Caki2 (cell line): ENCODE measurements around the gene TBC1D22A. TPM values are rescaled to one million over a fixed set of nuclear protein-coding genes. Genes with fewer than 3 reads are reported as not detected.

Experiments used
- DNase-seq: peaks from one replicate; pipeline ENCODE4 v3.0.0-alpha.2; 2015; ENCODE audit warnings: low read depth
- in situ Hi-C: cut with HindIII; loops from 2 replicates; pipeline ENCODE4 v1.10.0; 2016; ENCODE audit warnings: low sequenced_read_pairs, low pct_unique_long_range_greater_than_20kb, mixed read lengths
- total RNA-seq: library from RNA; depleted of rRNA; stranded (reverse); fragments of >200 nt; shearing (Covaris generic); gene quantifications from 2 replicates; pipeline ENCODE4 v1.2.3, GENCODE V29; 2014; ENCODE audit warnings: low replicate concordance

The TBC1D22A gene
- total RNA-seq, 1 experiment from 2014 or later: 15.0 TPM

DNA sequence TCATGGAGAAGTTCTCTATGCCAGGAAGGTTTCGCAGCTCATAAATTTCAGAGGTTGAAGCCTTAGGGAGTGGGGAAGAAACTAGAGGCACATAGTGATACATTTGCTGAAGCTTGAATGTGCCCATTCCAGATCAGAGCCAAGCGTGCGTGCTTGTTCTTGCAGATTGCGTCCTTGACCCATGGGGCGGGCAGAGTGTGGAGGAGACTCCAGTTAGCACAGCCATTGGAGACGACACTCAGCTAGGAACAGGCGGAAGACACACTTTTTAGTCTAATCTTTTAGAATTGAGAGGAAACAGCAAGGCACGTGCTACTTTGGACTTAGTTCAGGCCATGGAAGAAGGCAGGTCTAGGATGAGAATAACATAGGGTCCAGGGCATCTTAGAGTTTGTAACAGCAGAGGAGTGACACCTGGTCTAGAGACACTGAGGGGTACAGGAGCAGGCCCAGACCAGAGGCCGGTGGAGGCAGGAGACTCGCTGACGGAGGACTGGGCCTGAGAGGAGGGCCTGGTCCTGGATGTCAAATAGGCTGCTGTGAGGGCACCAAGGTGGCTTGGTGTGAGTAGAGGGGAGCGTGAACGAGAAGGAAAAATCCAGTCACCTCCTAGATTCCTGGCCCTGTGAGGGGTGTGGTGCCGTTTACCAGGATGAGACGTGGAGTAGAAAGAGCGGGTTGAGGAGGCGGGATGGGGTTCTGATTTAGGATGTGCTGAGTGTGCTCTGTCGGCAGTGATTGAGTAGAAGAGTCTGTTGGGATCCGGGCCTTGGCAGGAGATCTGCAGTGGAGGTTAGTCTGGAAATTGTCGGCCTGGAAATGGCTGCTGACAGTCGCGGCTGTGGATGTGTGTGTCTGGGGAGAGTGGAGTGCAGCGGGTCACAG, 154.7 kb downstream of the TBC1D22A start:
- in situ Hi-C loops: no loop called here
- DNase-seq: no peak

DNA sequence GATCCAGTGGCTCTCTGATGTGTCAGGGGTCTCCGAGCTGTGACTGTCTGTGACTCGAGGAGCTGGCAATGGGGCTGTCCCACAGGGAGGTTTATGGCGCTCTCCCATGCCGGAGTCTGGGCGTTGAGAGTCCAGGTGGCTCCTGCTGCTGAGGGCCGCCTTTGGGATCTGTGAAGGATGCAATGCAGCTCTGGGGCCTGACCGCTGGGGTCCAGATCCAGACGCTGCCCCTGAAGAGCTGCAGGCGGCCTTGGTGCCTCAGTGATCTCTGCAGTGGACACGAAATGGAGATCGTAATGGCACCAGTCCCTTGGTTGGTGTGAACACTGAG, 155.3 kb downstream of the TBC1D22A start:
- DNase-seq: no peak
- in situ Hi-C loops: no loop called here

DNA sequence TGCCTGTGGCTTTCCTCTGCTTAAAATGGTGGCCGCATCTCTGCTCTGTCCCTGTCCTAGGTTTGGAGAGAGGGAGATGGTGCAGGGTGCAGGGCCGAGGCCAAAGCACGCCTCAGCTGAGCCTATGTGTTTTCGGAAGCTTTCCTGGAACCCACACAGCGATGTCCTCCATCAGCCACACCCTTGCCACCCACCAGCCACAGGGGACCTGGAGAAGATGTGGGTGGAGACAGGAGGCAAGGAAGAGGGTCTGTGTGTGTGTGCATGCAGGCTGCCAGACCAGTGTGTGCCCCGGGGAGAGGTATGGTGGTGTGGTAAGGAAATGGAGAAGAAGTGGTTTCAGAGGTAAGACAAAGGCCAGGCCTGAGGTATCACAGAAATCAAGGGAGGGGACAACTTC, 155.7 kb downstream of the TBC1D22A start:
- in situ Hi-C loops: no loop called here
- DNase-seq: no peak

DNA sequence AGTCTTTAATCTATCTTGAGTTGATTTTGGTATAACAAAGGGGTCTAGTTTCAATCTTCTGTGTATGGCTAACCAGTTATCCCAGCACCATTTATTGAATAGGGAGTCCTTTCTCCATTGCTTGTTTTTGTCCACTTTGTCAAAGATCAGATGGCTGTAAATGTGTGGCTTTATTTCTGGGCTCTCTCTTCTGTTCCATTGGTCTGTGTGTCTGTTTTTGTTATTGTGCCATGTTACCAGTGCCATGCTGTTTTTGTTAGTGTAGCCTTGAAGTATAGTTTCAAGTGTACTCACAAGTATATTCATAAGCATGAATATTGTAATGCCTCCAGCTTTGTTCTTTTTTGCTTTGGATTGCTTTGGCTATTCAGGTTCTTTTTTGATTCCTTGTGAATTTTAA, 159.6 kb downstream of the TBC1D22A start:
- no peak for DNase-seq
- in situ Hi-C loops: no loop called here

DNA sequence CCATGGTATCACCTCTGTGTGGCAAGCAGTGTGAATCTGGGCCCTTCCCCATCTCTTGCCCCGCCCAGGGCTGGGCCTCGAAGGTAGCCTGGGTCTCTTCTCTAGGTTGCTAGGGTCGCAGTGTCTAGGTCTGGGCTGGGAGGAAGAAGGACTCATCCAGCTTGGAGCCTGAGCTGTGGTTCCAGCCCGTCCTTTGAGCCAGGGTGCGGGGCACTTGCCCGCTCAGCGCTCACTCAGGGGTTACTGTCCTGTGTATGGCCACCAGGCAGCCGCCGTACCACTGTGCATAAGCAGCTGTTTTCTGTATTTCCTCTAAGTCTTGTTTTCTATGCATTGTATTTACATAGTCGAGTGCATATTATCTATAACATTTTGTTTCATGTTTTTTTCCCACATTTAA, 160.9 kb downstream of the TBC1D22A start:
- no peak for DNase-seq
- in situ Hi-C loops: no loop called here

DNA sequence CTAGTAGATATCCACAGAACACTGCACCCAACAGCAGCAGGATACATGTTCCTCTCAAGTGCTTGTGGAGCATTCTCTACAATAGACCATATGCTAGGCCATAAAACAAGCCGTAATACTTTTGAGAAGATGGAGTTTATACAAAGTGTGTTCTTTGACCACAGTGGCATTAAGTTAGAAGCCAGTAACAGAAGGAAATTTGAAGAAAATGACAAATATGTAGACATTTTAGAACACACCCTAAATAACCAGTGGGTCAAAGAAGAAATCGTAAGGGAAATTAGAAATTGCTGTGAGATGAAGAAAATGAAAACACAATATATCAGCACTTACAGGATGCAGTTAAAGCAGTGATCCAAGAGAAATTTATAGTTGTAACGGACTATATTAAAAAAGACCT, 163.4 kb downstream of the TBC1D22A start:
- in situ Hi-C loops: no loop called here
- DNase-seq: no peak

DNA sequence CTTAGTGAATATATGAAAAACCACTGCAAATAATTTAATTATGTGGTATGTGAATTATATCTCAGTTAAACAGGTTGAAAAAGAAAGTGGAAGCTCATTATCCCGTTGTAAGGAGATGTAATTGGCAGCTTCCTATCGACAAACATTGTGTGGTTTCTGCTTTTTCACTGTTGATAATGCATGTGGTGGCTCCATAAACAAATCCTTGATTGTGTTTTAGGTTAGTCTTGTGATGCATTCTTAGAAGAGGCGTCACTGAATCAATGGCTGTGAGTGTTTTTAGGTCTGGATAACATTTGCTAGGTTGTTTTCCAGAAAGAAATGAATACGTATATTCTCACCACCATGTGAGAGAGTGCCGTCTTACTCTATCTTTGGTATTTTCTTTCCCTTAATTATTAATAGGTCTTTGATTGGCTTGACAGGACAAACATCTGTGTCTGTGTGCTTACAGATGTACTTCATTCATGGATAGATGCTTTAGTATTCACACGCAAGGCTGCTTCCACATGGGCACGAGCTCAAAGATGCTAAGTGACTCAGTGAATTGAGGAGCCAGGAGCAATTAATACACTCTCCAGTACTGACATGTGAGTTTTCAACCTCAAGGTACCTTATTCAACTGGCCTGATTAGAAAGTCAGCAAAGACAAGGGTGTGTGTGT, 166.7 kb downstream of the TBC1D22A start:
- in situ Hi-C loops: no loop called here
- DNase-seq: peak; percentile 81

DNA sequence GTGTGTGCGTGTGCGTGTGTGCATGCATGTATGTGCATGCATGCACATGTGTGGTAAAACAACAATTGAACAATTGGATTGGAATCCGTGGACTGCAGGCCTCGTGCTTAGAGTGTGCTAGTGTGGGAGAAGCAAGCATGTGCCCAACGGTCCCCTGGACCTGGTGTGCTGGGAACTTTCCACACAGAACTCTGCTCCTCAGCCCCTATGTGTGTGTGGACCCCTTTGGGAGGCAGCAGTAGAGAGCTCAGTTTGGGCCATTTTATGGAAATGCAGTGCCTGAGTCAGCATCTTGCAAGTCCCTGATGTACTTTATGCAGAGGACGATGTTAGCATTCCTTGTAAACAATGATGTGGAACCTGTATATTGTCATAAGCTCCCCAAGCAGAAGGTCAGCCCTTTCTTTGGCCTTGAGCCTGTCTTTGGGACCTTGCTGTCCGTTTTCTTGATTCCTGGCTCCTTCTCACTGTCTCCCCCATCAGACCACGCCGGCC, 167.3 kb downstream of the TBC1D22A start:
- in situ Hi-C loops: no loop called here
- peak; percentile 72 for DNase-seq

DNA sequence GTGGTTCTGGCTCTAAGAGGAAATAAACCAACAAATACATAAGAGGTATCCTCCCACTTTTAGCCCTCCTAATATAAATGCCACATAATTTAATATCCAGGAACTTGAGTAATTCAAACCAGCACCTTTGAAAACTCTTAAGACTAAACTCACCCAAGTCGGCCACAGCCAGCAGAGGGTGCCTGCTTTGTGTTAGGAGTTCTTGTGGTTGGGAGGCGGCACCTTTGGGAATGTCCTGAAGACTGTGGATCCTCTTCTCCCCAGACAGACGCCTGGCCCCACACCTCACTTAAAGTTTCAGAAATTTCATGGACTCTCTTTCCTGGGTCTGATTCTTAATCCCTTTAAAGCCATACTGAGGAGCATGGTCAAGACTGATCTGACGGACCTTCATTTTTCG, 169.0 kb downstream of the TBC1D22A start:
- in situ Hi-C loops: no loop called here
- DNase-seq: peak; percentile 18

DNA sequence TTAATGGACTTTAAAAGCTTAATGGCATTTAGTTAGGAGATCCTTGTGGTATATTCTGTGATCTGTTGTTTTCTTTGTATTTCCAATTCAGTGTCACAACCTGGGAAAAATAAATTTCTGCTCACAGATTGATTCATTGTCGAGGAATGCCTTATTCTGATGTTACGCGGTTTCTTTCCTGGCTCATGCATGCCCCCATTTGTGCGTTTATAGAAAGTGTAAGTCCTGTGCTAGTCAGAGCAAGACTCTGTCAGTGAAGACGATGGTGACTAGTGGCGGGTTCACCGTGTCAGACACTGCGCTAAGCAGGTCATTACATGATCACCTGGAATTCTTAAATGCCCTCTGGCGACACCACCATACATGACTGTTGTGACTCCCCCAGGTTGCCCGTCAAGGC, 169.4 kb downstream of the TBC1D22A start:
- no peak for DNase-seq
- in situ Hi-C loops: no loop called here

DNA sequence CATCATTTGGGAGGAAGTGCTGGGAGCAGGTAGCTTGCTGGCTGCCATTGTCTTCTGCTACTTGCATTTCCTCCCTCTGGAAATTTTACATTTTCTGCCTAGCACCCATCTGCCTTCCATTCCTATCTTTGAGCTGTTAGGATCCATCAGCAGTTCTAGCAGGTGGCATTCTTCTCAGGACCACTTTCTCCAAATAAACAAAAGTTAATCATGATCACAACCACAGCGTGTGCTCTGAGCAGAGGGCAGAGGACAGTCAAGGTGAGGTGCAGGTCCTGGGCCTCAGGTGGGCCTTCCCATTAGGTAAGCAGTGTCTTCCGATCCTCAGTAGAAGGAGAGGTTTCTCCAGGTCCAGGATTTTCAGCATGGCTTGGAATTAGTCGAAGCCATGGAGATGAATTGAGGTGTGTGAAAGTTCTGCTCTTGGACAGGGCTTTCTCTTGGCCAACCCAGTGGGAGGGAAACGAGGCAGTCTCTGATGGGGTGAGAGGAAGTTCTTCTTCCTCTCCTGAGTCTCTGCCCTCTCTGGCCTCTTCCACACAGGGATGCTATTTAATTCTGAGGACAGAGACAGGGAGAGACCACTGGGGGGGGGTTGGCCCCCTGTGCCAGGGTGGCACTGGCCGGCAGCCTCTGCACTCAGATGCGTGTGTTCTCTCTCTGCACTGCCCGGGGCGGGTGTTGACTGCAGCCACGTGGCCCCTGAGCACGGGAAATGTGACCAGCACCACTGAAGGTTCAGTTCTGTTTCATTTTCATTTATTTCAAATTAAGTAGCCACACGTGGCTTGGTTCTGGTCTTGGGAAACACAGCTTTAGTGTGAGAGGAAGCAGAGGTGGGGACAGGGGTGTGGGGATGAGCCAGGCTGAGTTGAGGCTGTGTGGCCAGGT, 170.8 kb downstream of the TBC1D22A start:
- in situ Hi-C loops: no loop called here

DNA sequence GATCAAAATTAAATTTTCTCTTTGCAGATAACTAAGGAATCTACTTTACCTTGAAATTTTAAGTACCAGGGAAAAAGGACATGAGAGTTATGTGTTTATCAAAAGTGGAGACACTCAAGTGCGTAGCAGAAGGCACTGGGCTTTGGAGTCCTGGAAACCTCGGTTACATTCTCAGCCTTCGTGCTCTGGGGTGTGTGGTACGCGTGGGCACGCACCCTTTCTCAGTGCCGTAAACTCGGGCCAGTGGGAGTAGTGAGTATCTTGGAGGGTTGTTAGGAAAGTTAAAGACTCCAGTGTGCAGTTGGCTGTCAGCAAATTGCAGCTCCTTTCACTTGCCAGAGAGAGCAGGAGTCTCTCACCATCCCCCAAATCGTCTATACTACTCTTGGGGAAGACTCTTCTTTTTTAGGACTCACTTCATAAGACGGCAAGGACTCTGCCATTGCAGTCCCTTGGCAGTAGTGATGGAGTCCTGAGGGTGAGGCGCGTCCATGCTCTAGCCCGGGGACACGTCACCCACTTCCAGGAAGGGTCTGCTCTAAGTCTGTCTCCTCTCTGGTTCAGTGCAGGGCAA, 171.8 kb downstream of the TBC1D22A start:
- in situ Hi-C loops: no loop called here
- no peak for DNase-seq

More for the DNA sequence above, 170.8 kb downstream of the TBC1D22A start:
- DNase-seq: no peak

DNA sequence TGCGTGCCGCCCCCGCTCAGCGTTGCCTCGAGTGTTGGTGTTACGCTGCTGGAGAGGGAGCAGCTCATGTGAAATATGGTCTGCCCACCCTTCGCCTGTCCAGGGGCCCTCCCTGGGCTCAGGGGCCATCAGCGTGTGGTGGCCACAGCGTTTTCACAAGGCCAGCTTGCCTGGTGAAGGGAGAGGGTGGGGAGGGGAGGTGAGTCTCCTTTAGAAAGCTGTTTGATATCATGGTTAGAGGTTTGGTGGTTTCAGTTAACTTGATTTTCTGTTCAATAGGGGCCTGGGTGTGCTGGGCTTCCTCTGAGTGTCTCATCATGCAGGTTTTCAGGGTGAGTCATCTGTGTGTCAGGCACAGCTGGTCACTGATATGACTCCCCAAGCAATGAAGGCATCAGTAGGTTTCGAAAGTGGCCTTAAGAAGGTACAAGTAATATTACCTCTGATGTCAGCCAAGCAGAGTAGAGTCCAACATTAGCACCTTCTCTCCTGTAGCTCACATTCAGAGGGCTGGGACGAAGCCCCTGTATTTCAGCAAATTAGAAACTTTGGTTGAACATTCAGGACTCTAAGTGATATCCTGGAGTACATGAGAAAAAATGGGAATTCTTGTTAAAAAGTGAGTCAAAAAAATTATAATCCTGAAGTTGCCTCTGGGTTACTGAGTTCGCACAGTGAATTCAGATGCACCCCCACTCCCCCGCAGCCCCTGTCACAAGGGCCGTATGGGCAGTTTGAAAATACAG, 172.5 kb downstream of the TBC1D22A start:
- peak; percentile 72 for DNase-seq
- in situ Hi-C loops: no loop called here

DNA sequence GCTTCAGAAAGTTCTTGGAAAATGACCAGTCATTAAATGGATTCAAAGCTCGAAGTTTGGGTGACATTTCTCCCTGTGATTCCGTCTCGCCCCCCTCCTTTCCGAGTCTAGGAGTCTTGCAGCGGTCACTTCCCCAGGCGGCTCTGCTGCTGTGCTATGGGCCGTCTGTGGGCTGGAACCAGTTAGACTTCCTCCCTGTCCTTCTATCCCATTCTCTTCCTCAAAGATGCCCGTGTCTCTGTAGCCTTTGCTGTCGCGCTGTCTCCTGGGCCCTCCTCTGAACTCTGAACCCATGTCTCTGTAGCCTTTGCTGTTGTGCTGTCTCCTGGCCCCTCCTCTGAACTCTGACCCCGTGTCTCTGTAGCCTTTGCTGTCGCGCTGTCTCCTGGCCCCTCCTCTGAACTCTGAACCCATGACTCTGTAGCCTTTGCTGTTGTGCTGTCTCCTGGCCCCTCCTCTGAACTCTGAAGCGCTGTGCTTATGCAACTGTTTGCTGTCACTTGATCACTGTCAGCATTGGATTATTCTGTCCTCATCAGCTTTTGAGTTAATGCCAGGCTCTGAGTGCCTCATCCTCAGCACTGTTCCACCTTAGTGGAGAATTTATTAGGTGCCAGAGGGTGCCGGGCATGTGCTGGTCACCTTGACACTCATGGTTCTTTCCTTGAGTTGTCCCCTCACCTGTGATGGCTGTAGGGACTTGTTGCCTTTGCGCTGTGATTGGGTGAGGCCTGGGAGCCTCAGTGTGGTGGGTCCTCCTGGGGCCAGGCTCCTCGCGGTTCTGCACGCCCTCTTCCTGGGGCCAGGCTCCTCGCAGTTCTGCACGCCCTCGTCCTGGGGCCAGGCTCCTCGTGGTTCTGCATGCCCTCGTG, 173.3 kb downstream of the TBC1D22A start:
- in situ Hi-C loops: no loop called here
- DNase-seq: peak; percentile 19

DNA sequence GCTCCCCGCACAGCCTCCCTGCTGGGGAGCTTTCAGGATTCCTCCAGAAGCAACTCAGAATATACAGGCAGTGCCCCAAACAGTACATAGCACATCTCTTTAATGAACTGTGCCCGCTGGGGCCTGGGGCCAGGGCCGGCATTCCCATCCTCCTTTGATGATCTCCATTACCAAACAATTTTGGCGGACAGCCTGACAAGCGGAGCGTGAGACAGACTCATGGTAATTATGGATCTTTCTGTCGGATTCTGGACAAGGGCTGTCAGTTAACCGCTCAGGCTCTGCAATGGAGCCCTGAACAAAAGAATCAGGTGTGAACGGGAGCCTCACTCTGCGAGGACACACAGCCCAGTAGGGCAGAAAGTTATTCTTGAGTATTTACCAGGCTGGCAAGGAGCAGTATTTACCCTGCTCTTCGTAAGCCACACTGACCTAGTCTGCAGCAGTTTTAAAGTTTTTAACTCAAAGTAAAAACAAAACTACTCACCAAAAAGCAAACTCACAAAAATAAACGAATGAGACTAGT, 174.0 kb downstream of the TBC1D22A start:
- in situ Hi-C loops: no loop called here
- DNase-seq: peak; percentile 54

DNA sequence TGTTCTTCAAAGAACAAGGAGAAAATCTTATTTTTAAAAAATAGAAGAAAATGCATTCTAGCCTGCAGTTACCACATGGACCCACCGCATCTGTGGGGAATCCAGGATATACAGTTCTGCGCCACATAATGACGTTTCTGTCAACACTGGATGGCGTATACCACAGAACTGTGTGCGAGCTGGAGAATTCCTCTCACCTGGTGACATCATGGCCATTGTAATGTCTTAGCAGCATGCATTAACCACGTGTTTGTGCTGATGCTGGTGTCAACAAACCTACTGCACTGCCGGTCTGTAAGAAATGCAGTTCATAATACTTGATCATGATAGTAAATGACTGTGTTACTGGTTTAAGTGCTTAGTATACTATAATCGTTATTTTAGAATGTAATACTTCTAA, 174.7 kb downstream of the TBC1D22A start:
- in situ Hi-C loops: no loop called here
- DNase-seq: no peak

DNA sequence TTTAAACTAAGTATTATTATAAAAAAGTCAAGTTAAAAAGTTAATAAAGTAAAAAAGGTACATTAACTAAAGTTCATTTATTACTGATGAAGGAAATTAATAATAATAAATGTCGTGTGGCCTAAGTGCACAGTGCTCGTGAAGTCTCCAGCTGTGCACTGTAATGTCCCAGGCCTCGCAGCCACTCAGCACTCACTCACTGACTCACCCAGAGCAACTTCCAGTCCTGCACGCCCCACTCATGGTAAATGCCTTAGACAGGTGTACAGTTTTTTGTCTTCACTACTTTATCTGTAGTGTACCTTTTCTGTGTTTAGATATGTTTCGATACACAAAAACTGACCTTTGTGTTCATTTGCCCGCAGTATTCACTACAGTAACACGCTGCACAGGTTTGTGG, 175.5 kb downstream of the TBC1D22A start:
- in situ Hi-C loops: no loop called here
- DNase-seq: no peak
